GM21528 (cell line): Measurements from ENCODE around the gene LRRC10B.

Experiments
- ATAC-seq: cut with Tn5 transposase; IDR thresholded peaks from one replicate; pipeline ENCODE4 v1.9.1; 2021; ENCODE audit warnings: mild to moderate bottlenecking, moderate library complexity; ENCODE audit not compliant: unreplicated experiment, low FRiP score

Gene LRRC10B

GRCh38 chr11:61542705-61543104 is 34.2 kb downstream of the LRRC10B start:
- ATAC-seq = no peak

- ATAC-seq = no peak
These were observed 35.2 kb downstream of the LRRC10B start for GRCh38 chr11:61543606-61544306.

GRCh38 chr11:61544466-61544865 is 35.9 kb downstream of the LRRC10B start:
- ATAC-seq = no peak

GRCh38 chr11:61545341-61545740 is 36.8 kb downstream of the LRRC10B start:
- ATAC-seq = no peak

GRCh38 chr11:61545921-61546320 is 37.4 kb downstream of the LRRC10B start:
- ATAC-seq = no peak

GRCh38 chr11:61546663-61547062 is 38.1 kb downstream of the LRRC10B start:
- ATAC-seq = no peak

GRCh38 chr11:61547246-61547645 is 38.7 kb downstream of the LRRC10B start:
- ATAC-seq = no peak

- no peak for ATAC-seq
These were observed 40.6 kb downstream of the LRRC10B start for GRCh38 chr11:61549177-61549576.

- ATAC-seq = no peak
These were observed 41.4 kb downstream of the LRRC10B start for GRCh38 chr11:61549662-61550568.

- no peak for ATAC-seq
These were observed 42.2 kb downstream of the LRRC10B start for GRCh38 chr11:61550665-61551227.

GRCh38 chr11:61551634-61552033 is 43.1 kb downstream of the LRRC10B start:
- ATAC-seq = no peak

- no peak for ATAC-seq
These were observed 43.6 kb downstream of the LRRC10B start for GRCh38 chr11:61552108-61552635.

- ATAC-seq = no peak
These were observed 45.0 kb downstream of the LRRC10B start for GRCh38 chr11:61553373-61554171.

GRCh38 chr11:61554172-61554988 is 45.8 kb downstream of the LRRC10B start:
- no peak for ATAC-seq

GRCh38 chr11:61555051-61555969 is 46.8 kb downstream of the LRRC10B start:
- ATAC-seq = no peak

- ATAC-seq = no peak
These were observed 47.4 kb downstream of the LRRC10B start for GRCh38 chr11:61555978-61556377.

GRCh38 chr11:61556621-61557020 is 48.1 kb downstream of the LRRC10B start:
- ATAC-seq = no peak
